HG03045 (cell line): ENCODE data around the gene PREB.

ENCODE experiments used
- ATAC-seq: cut with Tn5 transposase; IDR thresholded peaks from one replicate; pipeline ENCODE4 v1.9.1; 2021; ENCODE audit warnings: mild to moderate bottlenecking, moderate library complexity; ENCODE audit not compliant: unreplicated experiment

PREB gene

DNA sequence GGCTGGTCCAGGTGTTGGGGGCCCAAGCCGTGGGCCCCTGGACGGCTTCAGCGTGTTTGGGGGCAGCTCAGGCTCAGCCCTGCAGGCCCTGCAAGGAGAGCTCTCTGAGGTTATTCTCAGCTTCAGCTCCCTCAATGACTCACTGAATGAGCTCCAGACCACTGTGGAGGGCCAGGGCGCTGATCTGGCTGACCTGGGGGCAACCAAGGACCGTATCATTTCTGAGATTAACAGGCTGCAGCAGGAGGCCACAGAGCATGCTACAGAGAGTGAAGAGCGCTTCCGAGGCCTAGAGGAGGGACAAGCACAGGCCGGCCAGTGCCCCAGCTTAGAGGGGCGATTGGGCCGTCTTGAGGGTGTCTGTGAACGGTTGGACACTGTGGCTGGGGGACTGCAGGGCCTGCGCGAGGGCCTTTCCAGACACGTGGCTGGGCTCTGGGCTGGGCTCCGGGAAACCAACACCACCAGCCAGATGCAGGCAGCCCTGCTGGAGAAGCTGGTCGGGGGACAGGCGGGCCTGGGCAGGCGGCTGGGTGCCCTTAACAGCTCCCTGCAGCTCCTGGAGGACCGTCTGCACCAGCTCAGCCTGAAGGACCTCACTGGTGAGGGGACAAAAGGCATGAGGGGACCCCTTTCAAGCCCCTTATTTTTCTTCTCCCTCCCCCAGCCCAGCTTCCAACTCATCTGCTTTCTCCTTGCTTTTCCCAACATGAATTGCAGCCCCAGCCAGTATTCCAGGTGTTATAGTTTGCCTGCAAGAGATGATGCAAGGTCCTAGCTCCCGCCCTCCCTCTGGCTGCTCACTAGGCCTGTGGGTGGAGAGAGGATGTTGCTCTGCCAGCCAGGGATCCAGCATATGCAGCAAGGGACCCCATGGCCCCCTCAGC, 50.8 kb downstream of the PREB start:
- no peak for ATAC-seq

- no peak for ATAC-seq
These were observed 51.5 kb downstream of the PREB start for GRCh38 chr2:27082773-27083409.

- ATAC-seq = no peak
These were observed 52.3 kb downstream of the PREB start for GRCh38 chr2:27081984-27082772.
